Colonic mucosa (tissue), 4 donors: Measurements from ENCODE around the gene SUDS3. TPM values are rescaled to one million over a fixed set of nuclear protein-coding genes. Genes with fewer than 3 reads are reported as not detected.

Experiments used
- DNase-seq: peaks from one replicate; pipeline ENCODE4 v3.0.0-alpha.2; 2020
- H3K27ac ChIP-seq: fragments of 200-600 bp; one replicate; pipeline ENCODE4 v1.8.0; 2021
- H3K27me3 ChIP-seq: fragments of 200-600 bp; one replicate; pipeline ENCODE4 v1.8.0; 2021
- H3K36me3 ChIP-seq: fragments of 200-600 bp; one replicate; pipeline ENCODE4 v1.8.0; 2021
- H3K4me1 ChIP-seq: fragments of 200-600 bp; one replicate; pipeline ENCODE4 v1.8.0; 2021; ENCODE audit warnings: mild to moderate bottlenecking
- H3K4me3 ChIP-seq: fragments of 200-600 bp; one replicate; pipeline ENCODE4 v1.8.0; 2021
- H3K9ac ChIP-seq, 2 donors: one replicate each; pipeline ENCODE4 v1.7.0; 2013; ENCODE audit warnings: control low read depth in 2 of 2, low read depth in 2 of 2, low read length in 2 of 2
- H3K9me3 ChIP-seq: fragments of 200-600 bp; one replicate; pipeline ENCODE4 v1.8.0; 2021
- CTCF ChIP-seq: fragments of 200-600 bp; IDR thresholded peaks from one replicate; pipeline ENCODE4 v1.8.0; 2022; ENCODE audit warnings: antibody characterized with exemption, mild to moderate bottlenecking
- intact Hi-C: fragments of 100-400 bp; cut with DNase I; formaldehyde crosslinking; loops from one replicate; pipeline ENCODE4 v1.14.1; 2022
- total RNA-seq, 2 donors: library from RNA; stranded (reverse); fragmentation: NEBNext Ultra II Directional in 1 of 2; extraction: Animal tissue kit (Norgen Biotek cat#: 25700) in 1 of 2; gene quantifications; one replicate each; pipeline ENCODE4 v1.2.1, GENCODE V29; 2021
- donor health status: healthy.
- donor health status: DM: no; HTN: no; CAD: no.
- donor health status: DM: no; HTN: no; CAD: no.

SUDS3 gene
- total RNA-seq, 2 donors from 2014 or later = 42.0 to 51.8 TPM

- DNase-seq = no peak
Measured at GRCh38 chr12:118417942-118418341, 41.6 kb downstream of the SUDS3 start.

GRCh38 chr12:118418385-118419057, 42.2 kb downstream of the SUDS3 start:
- intact Hi-C loops = no loop called here
- no peak overlapping the region for H3K27ac ChIP-seq

More at GRCh38 chr12:118417942-118418341, 41.6 kb downstream of the SUDS3 start:
- H3K4me1 ChIP-seq = no peaks in the 10 kb centered on the region
- H3K27ac ChIP-seq = no peak overlapping the region
- intact Hi-C loops = no loop called here
- no peak for TF ChIP-seq CTCF
- no peaks in the 10 kb centered on the region for H3K36me3 ChIP-seq
- no peak overlapping the region for H3K4me3 ChIP-seq
- no peaks in the 10 kb centered on the region for H3K9me3 ChIP-seq
- H3K27me3 ChIP-seq = no peaks in the 10 kb centered on the region
- H3K9ac ChIP-seq = no peak overlapping the region

GRCh38 chr12:118420673-118421072, 44.3 kb downstream of the SUDS3 start:
- H3K4me1 ChIP-seq = no peaks in the 10 kb centered on the region
- no peak for DNase-seq
- no peak for TF ChIP-seq CTCF
- H3K27ac ChIP-seq = no peak overlapping the region
- no peaks in the 10 kb centered on the region for H3K27me3 ChIP-seq
- H3K9me3 ChIP-seq = no peaks in the 10 kb centered on the region
- intact Hi-C loops = no loop called here
- no peak overlapping the region for H3K4me3 ChIP-seq
- H3K9ac ChIP-seq = no peak overlapping the region
- H3K36me3 ChIP-seq = no peaks in the 10 kb centered on the region

More at GRCh38 chr12:118418385-118419057, 42.2 kb downstream of the SUDS3 start:
- Histone ChIP-seq H3K9ac (no peak overlapping the region), H3K9me3 (no peaks in the 10 kb centered on the region), H3K4me1 (no peaks in the 10 kb centered on the region), H3K27me3 (no peaks in the 10 kb centered on the region), H3K36me3 (no peaks in the 10 kb centered on the region), H3K4me3 (no peak overlapping the region)
- no peak for TF ChIP-seq CTCF
- DNase-seq = no peak

GRCh38 chr12:118424884-118425283, 48.5 kb downstream of the SUDS3 start:
- no peaks in the 10 kb centered on the region for H3K9me3 ChIP-seq
- H3K27ac ChIP-seq = no peak overlapping the region
- H3K27me3 ChIP-seq = no peaks in the 10 kb centered on the region
- no peaks in the 10 kb centered on the region for H3K36me3 ChIP-seq
- H3K4me1 ChIP-seq = no peaks in the 10 kb centered on the region
- intact Hi-C loops = no loop called here
- no peak overlapping the region for H3K9ac ChIP-seq
- no peak for TF ChIP-seq CTCF
- no peak for DNase-seq
- H3K4me3 ChIP-seq = no peak overlapping the region

- no peak overlapping the region for H3K4me3 ChIP-seq
- no peak overlapping the region for H3K27ac ChIP-seq
- no peak for DNase-seq
- H3K27me3 ChIP-seq = no peaks in the 10 kb centered on the region
- intact Hi-C loops = no loop called here
- H3K4me1 ChIP-seq = no peaks in the 10 kb centered on the region
- no peaks in the 10 kb centered on the region for H3K36me3 ChIP-seq
- no peak overlapping the region for H3K9ac ChIP-seq
- no peak for TF ChIP-seq CTCF
- no peaks in the 10 kb centered on the region for H3K9me3 ChIP-seq
Measured at GRCh38 chr12:118425364-118425763, 49.0 kb downstream of the SUDS3 start.
